HepG2 (cell line): ENCODE data around the gene ANKS1A. TPM values are rescaled to one million over a fixed set of nuclear protein-coding genes. Genes with fewer than 3 reads are reported as not detected.
A peak's percentile ranks its signal among the peaks of the same experiment; 100 is the strongest.

ENCODE experiments used
- HDAC1 ChIP-seq: sonication (generic); formaldehyde crosslinking; IDR thresholded peaks from 2 replicates; pipeline ENCODE4 v1.5.1; 2020; ENCODE audit warnings: mild to moderate bottlenecking, missing genetic modification reagents
- MAF1 ChIP-seq: sonication (generic); formaldehyde crosslinking; IDR thresholded peaks from 2 replicates; pipeline ENCODE4 v1.5.0; 2020; ENCODE audit warnings: missing genetic modification reagents, borderline replicate concordance
- PLSCR1 ChIP-seq: sonication (generic); formaldehyde crosslinking; IDR thresholded peaks from 2 replicates; pipeline ENCODE4 v1.5.0; 2020; ENCODE audit warnings: missing genetic modification reagents, mild to moderate bottlenecking, borderline replicate concordance
- ZBTB40 ChIP-seq, 2 experiments: fragments of 450-650 bp in 1 of 2; sonication (generic) in 1 of 2; formaldehyde crosslinking in 1 of 2; IDR thresholded peaks; 2 replicates each; pipeline versions ENCODE4 v1.6.1 to v1.8.0; 2016 to 2022; ENCODE audit warnings: antibody characterized with exemption in 1 of 2, mild to moderate bottlenecking in 1 of 2, missing genetic modification reagents in 1 of 2
- ZNF512B ChIP-seq: sonication (generic); formaldehyde crosslinking; IDR thresholded peaks from 2 replicates; pipeline ENCODE4 v1.5.1; 2020; ENCODE audit warnings: missing genetic modification reagents, mild to moderate bottlenecking, borderline replicate concordance
- polyA plus RNA-seq, 8 experiments: library from polyadenylated mRNA; depleted of rRNA in 3 of 8; stranded (reverse) in 7 of 8; unstranded in 1 of 8; fragments of >200 nt; fragmentation: Illumina TruSeq in 4 of 8; extraction: Trizol in 4 of 8; gene quantifications; 2 replicates each; pipeline versions ENCODE4 v1.2.1 to v1.2.3, GENCODE V29; 2011 to 2016; ENCODE audit warnings: low read depth in 4 of 8, missing spikeins in 1 of 8, mixed read lengths in 1 of 8; ENCODE audit not compliant: insufficient read depth in 1 of 8
- total RNA-seq, 5 experiments: library from RNA; depleted of rRNA; stranded (reverse); fragments of >200 nt; fragmentation: Illumina TruSeq; extraction: Trizol; gene quantifications; 2 replicates each; pipeline ENCODE4 v1.2.3, GENCODE V29; 2016; ENCODE audit warnings: low read depth in 1 of 5

ANKS1A gene
- total and polyA plus RNA-seq, 2 of the 13 experiments (the other 11 are each of a cell fraction or from before 2014, with no cell fraction given) = 7.2 to 15.1 TPM

GRCh38 chr6:34887753-34888513 is 1.1 kb upstream of the ANKS1A start, which contains the start of gene TAF11 (continued):
- no peak for TF ChIP-seq ZBTB40 (IDR thresholded peaks at IDR 0.05)
- TF ChIP-seq ZBTB40 (CRISPR knock-in tag; IDR thresholded peaks at IDR 0.05) = peak; percentile 83
- 0 out of 2 replicates have a peak, but pooled peaks have one; percentile 15 for TF ChIP-seq MAF1 (CRISPR knock-in tag)
- no peak; the same call in 1 of the 2 replicates for TF ChIP-seq ZNF512B
- TF ChIP-seq PLSCR1 (CRISPR knock-in tag) = no peak
- peak; percentile 99 for TF ChIP-seq HDAC1 (CRISPR knock-in tag)
